IPS-18a (cell line): ENCODE results near the gene MGMT.

Experiments used
- H3K27ac ChIP-seq: one replicate; pipeline ENCODE4 v1.5.1; 2013; ENCODE audit warnings: low read length
- H3K27me3 ChIP-seq: one replicate; pipeline ENCODE4 v1.6.1; 2013; ENCODE audit warnings: mild to moderate bottlenecking, low read length; ENCODE audit not compliant: control insufficient read depth, insufficient read depth
- H3K36me3 ChIP-seq: one replicate; pipeline ENCODE4 v1.6.1; 2013; ENCODE audit warnings: low read depth, low read length; ENCODE audit not compliant: control insufficient read depth
- H3K4me1 ChIP-seq: one replicate; pipeline ENCODE4 v1.6.1; 2013; ENCODE audit warnings: low read depth, low read length; ENCODE audit not compliant: control insufficient read depth
- H3K4me3 ChIP-seq: one replicate; pipeline ENCODE4 v1.5.1; 2013; ENCODE audit warnings: low read length
- H3K9ac ChIP-seq: one replicate; pipeline ENCODE4 v1.6.1; 2013; ENCODE audit warnings: mild to moderate bottlenecking, low read length, moderate library complexity
- H3K9me3 ChIP-seq: one replicate; pipeline ENCODE4 v1.6.1; 2013; ENCODE audit warnings: low read depth, low read length; ENCODE audit not compliant: control insufficient read depth

The MGMT gene

DNA sequence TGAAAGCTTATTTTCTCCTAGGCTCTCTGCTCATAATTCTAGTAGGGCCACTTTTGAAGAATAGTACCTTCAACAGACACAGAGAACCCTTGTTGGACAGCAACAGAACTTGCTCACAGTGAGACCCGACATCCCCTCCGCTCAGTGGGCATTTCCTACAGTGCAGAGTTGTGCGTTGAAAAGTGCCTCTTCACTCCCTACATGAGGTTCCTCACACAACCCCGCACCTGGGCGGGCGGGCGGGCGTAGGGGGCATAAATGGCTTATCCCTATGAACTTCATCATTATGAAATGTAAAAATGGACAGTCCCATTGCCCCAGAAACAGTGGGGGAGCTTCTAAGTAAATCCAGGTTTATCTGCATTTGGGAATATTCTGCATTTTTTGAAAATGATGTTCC, 174.9 kb downstream of the MGMT start:
- Histone ChIP-seq H3K4me1 (peaks cover 10% of the 10 kb centered on the region), H3K36me3 (no peaks in the 10 kb centered on the region), H3K4me3 (no peak overlapping the region), H3K27me3 (no peaks in the 10 kb centered on the region), H3K27ac (no peak overlapping the region), H3K9ac (no peak overlapping the region), H3K9me3 (no peaks in the 10 kb centered on the region)

DNA sequence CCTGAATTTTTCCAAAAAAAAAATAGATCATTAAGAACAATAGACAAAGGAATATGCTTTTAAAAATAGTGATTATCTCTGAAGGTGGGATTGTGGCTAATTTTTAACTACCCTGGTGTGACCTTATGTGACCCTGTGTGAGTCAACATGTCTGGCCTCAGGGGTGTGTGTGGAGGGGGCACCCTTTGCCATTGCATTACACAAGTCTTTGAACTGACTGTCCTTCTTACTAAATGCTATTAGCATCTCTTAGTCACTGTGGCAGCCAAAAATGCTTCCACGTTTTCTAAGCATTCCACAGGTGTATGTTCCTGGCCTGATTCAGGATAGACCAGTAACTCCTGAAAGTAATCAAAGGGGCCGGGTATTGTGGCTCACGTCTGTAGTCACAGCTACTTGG, 175.4 kb downstream of the MGMT start:
- H3K27me3 ChIP-seq: no peaks in the 10 kb centered on the region
- no peaks in the 10 kb centered on the region for H3K36me3 ChIP-seq
- H3K9me3 ChIP-seq: no peaks in the 10 kb centered on the region
- no peak overlapping the region for H3K27ac ChIP-seq
- peaks cover 5% of the 10 kb centered on the region for H3K4me1 ChIP-seq
- H3K9ac ChIP-seq: no peak overlapping the region
- H3K4me3 ChIP-seq: no peak overlapping the region

DNA sequence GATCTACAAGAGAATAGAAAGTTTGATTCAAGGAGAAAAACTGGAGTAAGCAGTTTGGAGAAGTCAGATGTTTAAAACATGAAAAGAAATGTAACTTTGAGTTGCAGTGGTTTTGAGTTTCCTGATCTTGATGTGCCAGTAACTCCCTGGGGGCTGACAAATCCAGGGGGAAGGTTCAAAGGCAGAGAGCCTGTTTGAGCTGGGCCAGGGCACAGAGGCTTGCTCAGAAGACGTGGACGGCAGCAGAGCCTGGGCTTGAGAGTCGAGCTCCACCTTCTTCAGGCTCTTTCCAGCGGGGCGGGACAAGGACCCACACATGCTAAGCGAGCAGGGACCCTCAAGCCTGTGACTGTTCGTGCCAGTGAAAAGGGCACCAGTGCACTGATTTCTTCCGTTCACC, 176.2 kb downstream of the MGMT start:
- Histone ChIP-seq H3K4me1 (peaks cover 5% of the 10 kb centered on the region), H3K27me3 (no peaks in the 10 kb centered on the region), H3K4me3 (no peak overlapping the region), H3K36me3 (no peaks in the 10 kb centered on the region), H3K27ac (no peak overlapping the region), H3K9ac (no peak overlapping the region), H3K9me3 (no peaks in the 10 kb centered on the region)

- Histone ChIP-seq H3K9ac (no peak overlapping the region), H3K4me1 (peaks cover 5% of the 10 kb centered on the region), H3K36me3 (no peaks in the 10 kb centered on the region), H3K27ac (no peak overlapping the region), H3K9me3 (no peaks in the 10 kb centered on the region), H3K4me3 (no peak overlapping the region), H3K27me3 (no peaks in the 10 kb centered on the region)
Observed at GRCh38 chr10:129645487-129645886, 178.4 kb downstream of the MGMT start.

GRCh38 chr10:129646973-129647372, 179.9 kb downstream of the MGMT start:
- H3K9me3 ChIP-seq: no peaks in the 10 kb centered on the region
- H3K9ac ChIP-seq: no peak overlapping the region
- peaks cover 5% of the 10 kb centered on the region for H3K4me1 ChIP-seq
- no peak overlapping the region for H3K4me3 ChIP-seq
- no peaks in the 10 kb centered on the region for H3K27me3 ChIP-seq
- H3K27ac ChIP-seq: no peak overlapping the region
- H3K36me3 ChIP-seq: no peaks in the 10 kb centered on the region

DNA sequence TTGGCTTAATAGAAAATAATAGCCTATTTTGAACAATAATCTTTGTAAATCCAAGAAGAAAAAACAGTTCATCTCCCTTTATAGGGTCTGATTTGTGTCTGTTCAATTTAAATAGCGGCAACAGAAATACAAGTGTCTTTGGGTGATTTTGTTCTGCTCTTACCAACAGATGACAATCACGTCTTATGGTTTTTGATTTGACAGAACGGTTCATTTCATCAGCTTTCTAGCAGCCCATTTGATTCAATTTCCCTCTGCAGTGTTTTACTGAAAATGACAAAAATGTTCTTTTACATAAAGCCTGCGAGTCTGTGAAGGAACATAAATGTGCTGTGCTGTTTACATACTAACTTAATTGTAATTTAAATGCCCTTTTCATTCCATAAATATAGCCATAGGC, 180.5 kb downstream of the MGMT start:
- Histone ChIP-seq H3K27me3 (no peaks in the 10 kb centered on the region), H3K9ac (no peak overlapping the region), H3K4me3 (no peak overlapping the region), H3K36me3 (no peaks in the 10 kb centered on the region), H3K4me1 (peaks cover 5% of the 10 kb centered on the region), H3K27ac (no peak overlapping the region), H3K9me3 (no peaks in the 10 kb centered on the region)

GRCh38 chr10:129648856-129649255, 181.8 kb downstream of the MGMT start:
- no peaks in the 10 kb centered on the region for H3K9me3 ChIP-seq
- H3K36me3 ChIP-seq: no peaks in the 10 kb centered on the region
- no peak overlapping the region for H3K4me3 ChIP-seq
- no peaks in the 10 kb centered on the region for H3K4me1 ChIP-seq
- H3K27me3 ChIP-seq: no peaks in the 10 kb centered on the region
- no peak overlapping the region for H3K9ac ChIP-seq
- no peak overlapping the region for H3K27ac ChIP-seq

GRCh38 chr10:129652021-129652420, 185.0 kb downstream of the MGMT start:
- no peak overlapping the region for H3K9ac ChIP-seq

GRCh38 chr10:129652521-129653201, 185.6 kb downstream of the MGMT start:
- Histone ChIP-seq H3K4me1 (no peaks in the 10 kb centered on the region), H3K9me3 (no peaks in the 10 kb centered on the region), H3K36me3 (no peaks in the 10 kb centered on the region), H3K4me3 (no peak overlapping the region), H3K27me3 (no peaks in the 10 kb centered on the region), H3K9ac (no peak overlapping the region), H3K27ac (no peak overlapping the region)

More at GRCh38 chr10:129652021-129652420, 185.0 kb downstream of the MGMT start:
- no peak overlapping the region for H3K4me3 ChIP-seq
- no peak overlapping the region for H3K27ac ChIP-seq
- H3K27me3 ChIP-seq: no peaks in the 10 kb centered on the region
- H3K36me3 ChIP-seq: no peaks in the 10 kb centered on the region
- no peaks in the 10 kb centered on the region for H3K9me3 ChIP-seq
- H3K4me1 ChIP-seq: no peaks in the 10 kb centered on the region

GRCh38 chr10:129653428-129653827, 186.4 kb downstream of the MGMT start:
- Histone ChIP-seq H3K4me1 (no peaks in the 10 kb centered on the region), H3K36me3 (no peaks in the 10 kb centered on the region), H3K9ac (no peak overlapping the region), H3K4me3 (no peak overlapping the region), H3K27ac (no peak overlapping the region), H3K27me3 (no peaks in the 10 kb centered on the region), H3K9me3 (no peaks in the 10 kb centered on the region)

GRCh38 chr10:129653861-129654260, 186.8 kb downstream of the MGMT start:
- H3K36me3 ChIP-seq: no peaks in the 10 kb centered on the region
- H3K9ac ChIP-seq: no peak overlapping the region
- no peak overlapping the region for H3K27ac ChIP-seq
- no peaks in the 10 kb centered on the region for H3K9me3 ChIP-seq
- no peaks in the 10 kb centered on the region for H3K4me1 ChIP-seq
- H3K27me3 ChIP-seq: no peaks in the 10 kb centered on the region
- H3K4me3 ChIP-seq: no peak overlapping the region

DNA sequence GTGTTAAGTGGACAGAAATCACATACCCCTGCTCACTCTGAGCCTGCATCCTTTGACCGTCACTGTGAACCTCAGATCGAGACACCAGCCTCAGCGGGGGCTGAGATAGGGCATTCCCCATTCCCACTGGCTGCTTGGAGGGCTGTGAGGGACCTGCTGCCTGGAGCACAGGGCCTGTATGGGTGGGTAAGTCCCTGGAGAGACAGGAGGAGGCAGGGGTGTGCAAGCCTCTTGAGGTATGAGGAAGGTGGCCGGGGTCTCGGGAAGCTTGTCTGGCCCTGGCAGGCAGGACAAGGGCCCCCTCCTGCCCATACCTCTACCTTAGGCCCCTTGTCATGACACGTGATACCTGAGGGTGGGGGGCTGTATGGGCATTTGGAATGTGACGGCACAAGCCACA, 187.4 kb downstream of the MGMT start:
- no peaks in the 10 kb centered on the region for H3K4me1 ChIP-seq
- H3K27ac ChIP-seq: no peak overlapping the region
- no peaks in the 10 kb centered on the region for H3K27me3 ChIP-seq
- no peaks in the 10 kb centered on the region for H3K9me3 ChIP-seq
- H3K9ac ChIP-seq: no peak overlapping the region
- H3K36me3 ChIP-seq: no peaks in the 10 kb centered on the region
- H3K4me3 ChIP-seq: no peak overlapping the region
